CD14-positive monocyte (primary cell): ENCODE measurements around the gene BATF3. TPM values are rescaled to one million over a fixed set of nuclear protein-coding genes. Genes with fewer than 3 reads are reported as not detected.

Source experiments
- DNase-seq, 3 donors: peaks; one replicate each; pipeline ENCODE4 v3.0.0-alpha.2; 2011 to 2022
- H2AFZ ChIP-seq: 2 replicates; pipeline ENCODE4 v1.6.0; 2012; ENCODE audit warnings: mild to moderate bottlenecking, low read depth, low read length, inconsistent platforms; ENCODE audit not compliant: insufficient read depth, poor library complexity, severe bottlenecking
- H3K27ac ChIP-seq, 2 donors: 1 replicate in 1 of 2; 2 replicates in 1 of 2; pipeline ENCODE4 v1.5.1; 2012 to 2013; ENCODE audit warnings: low read length in 2 of 2, control low read depth in 1 of 2, inconsistent platforms in 1 of 2, low read depth in 1 of 2, mild to moderate bottlenecking in 1 of 2
- H3K27me3 ChIP-seq, 2 donors: one replicate each; pipeline versions ENCODE4 v1.6.0 to v1.6.1; 2011 to 2013; ENCODE audit warnings: low read length in 2 of 2; ENCODE audit not compliant: control insufficient read depth in 2 of 2, insufficient read depth in 2 of 2
- H3K36me3 ChIP-seq, 2 donors: replicated peaks in 1 of 2; 1 replicate in 1 of 2; 2 replicates in 1 of 2; pipeline versions ENCODE4 v1.5.1 to v1.6.1; 2012 to 2013; ENCODE audit warnings: low read length in 2 of 2, control low read depth in 1 of 2, inconsistent platforms in 1 of 2, mild to moderate bottlenecking in 1 of 2; ENCODE audit not compliant: insufficient read depth in 2 of 2, control insufficient read depth in 1 of 2
- H3K4me1 ChIP-seq, 2 donors: 1 replicate in 1 of 2; 2 replicates in 1 of 2; pipeline versions ENCODE4 v1.5.1 to v1.6.1; 2012 to 2013; ENCODE audit warnings: low read length in 2 of 2, control low read depth in 1 of 2, inconsistent platforms in 1 of 2, mild to moderate bottlenecking in 1 of 2, moderate library complexity in 1 of 2; ENCODE audit not compliant: insufficient read depth in 2 of 2, control insufficient read depth in 1 of 2
- H3K4me2 ChIP-seq: replicated peaks from 2 replicates; pipeline ENCODE3; 2012; ENCODE audit warnings: low read length, moderate library complexity, mild to moderate bottlenecking; ENCODE audit not compliant: poor library complexity, severe bottlenecking; ENCODE audit errors: extremely low read depth
- H3K4me3 ChIP-seq, 3 experiments: fragments of 200-600 bp in 1 of 3; sonication (generic) in 1 of 3; replicated peaks in 1 of 3; 1 replicate in 2 of 3; 2 replicates in 1 of 3; pipeline ENCODE4 v1.5.1; 2011 to 2013; ENCODE audit warnings: low read length in 3 of 3, mild to moderate bottlenecking in 3 of 3, control low read depth in 2 of 3, low read depth in 2 of 3, inconsistent platforms in 1 of 3, moderate library complexity in 1 of 3
- H3K79me2 ChIP-seq: 2 replicates; pipeline ENCODE4 v1.6.0; 2012; ENCODE audit warnings: mild to moderate bottlenecking, control low read depth, inconsistent platforms, low read length, moderate library complexity; ENCODE audit not compliant: insufficient read depth
- H3K9ac ChIP-seq: 2 replicates; pipeline ENCODE4 v1.6.0; 2017; ENCODE audit warnings: low read length, mild to moderate bottlenecking; ENCODE audit not compliant: insufficient read depth, poor library complexity, severe bottlenecking
- H3K9me3 ChIP-seq, 2 donors: replicated peaks in 1 of 2; 1 replicate in 1 of 2; 2 replicates in 1 of 2; pipeline versions ENCODE4 v1.5.1 to v1.6.1; 2012 to 2013; ENCODE audit warnings: low read length in 2 of 2, control low read depth in 1 of 2; ENCODE audit not compliant: control insufficient read depth in 1 of 2, insufficient read depth in 1 of 2
- H4K20me1 ChIP-seq: 2 replicates; pipeline ENCODE4 v1.6.0; 2012; ENCODE audit warnings: mild to moderate bottlenecking, low read length, control low read depth, moderate library complexity; ENCODE audit not compliant: insufficient read depth
- H3K27ac Mint-ChIP-seq, 7 donors: one replicate each; pipeline ENCODE4 v1.8.0; 2020; ENCODE audit warnings: mild to moderate bottlenecking in 7 of 7, mixed read lengths in 7 of 7, moderate library complexity in 6 of 7, inconsistent platforms in 2 of 7
- H3K27me3 Mint-ChIP-seq, 3 donors: one replicate each; pipeline ENCODE4 v1.8.0; 2021 to 2022; ENCODE audit warnings: low read depth in 3 of 3, mild to moderate bottlenecking in 3 of 3, mixed read lengths in 3 of 3, moderate library complexity in 3 of 3, inconsistent platforms in 1 of 3
- H3K36me3 Mint-ChIP-seq, 2 donors: one replicate each; pipeline ENCODE4 v1.8.0; 2020; ENCODE audit warnings: mixed read lengths in 2 of 2, inconsistent platforms in 1 of 2, mild to moderate bottlenecking in 1 of 2
- H3K4me1 Mint-ChIP-seq: one replicate; pipeline ENCODE4 v1.8.0; 2020; ENCODE audit warnings: mild to moderate bottlenecking, mixed read lengths
- H3K4me3 Mint-ChIP-seq, 2 donors: one replicate each; pipeline ENCODE4 v1.8.0; 2020; ENCODE audit warnings: mild to moderate bottlenecking in 2 of 2, mixed read lengths in 2 of 2, moderate library complexity in 1 of 2
- H3K9me3 Mint-ChIP-seq, 7 donors: one replicate each; pipeline ENCODE4 v1.8.0; 2020 to 2022; ENCODE audit warnings: mixed read lengths in 7 of 7, mild to moderate bottlenecking in 6 of 7, moderate library complexity in 6 of 7, inconsistent platforms in 2 of 7
- WGBS: methylation state at CpG from one replicate; pipeline ENCODE4 v1.1.5; 2013; ENCODE audit warnings: missing lambda C conversion rate; ENCODE audit not compliant: insufficient coverage; 5-methylcytosine and 5-hydroxymethylcytosine counted together
- intact Hi-C, 2 donors: fragments of 100-400 bp; cut with micrococcal nuclease; formaldehyde crosslinking; loops; one replicate each; pipeline versions ENCODE4 v1.15.0 to v1.15.1; 2023
- polyA plus RNA-seq, 3 donors: library from polyadenylated mRNA; depleted of rRNA in 1 of 3; unstranded in 2 of 3; stranded (reverse) in 1 of 3; fragments of 300-500 nt in 2 of 3; fragments of >200 nt in 1 of 3; fragmentation: Illumina TruSeq in 2 of 3; gene quantifications; 1 replicate in 2 of 3; 2 replicates in 1 of 3; pipeline ENCODE4 v1.2.3, GENCODE V29; 2012 to 2021
- TF ChIP-seq, protein P1 (sequence below): fragments of 200-600 bp; IDR thresholded peaks from one replicate; pipeline ENCODE4 v1.8.0; 2022; ENCODE audit warnings: antibody characterized with exemption, mild to moderate bottlenecking

Gene BATF3
- polyA plus RNA-seq, 3 donors: 9.3 to 34.7 (median 15.1) TPM

DNA sequence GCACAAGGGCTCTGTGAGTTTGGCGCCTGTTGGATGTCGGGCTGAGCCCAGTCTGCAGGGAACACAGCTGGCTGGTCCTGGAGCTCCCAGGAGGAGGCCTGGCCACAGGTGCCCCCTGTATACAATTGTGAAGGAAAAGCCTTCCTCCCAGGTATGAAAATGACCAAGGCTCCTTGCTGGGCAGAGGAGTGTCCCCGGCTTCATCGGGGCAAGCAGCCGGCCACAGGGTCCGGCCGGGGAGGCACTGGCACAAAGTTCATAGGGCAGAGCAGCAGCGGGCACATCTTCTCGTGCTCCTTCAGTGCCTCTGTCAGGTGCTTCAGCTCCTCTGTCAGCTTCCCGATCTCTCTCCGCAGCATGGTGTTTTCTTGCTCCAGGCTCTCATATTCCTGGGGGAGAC, 13.0 kb downstream of the BATF3 start:
- Mint-ChIP-seq H3K4me3 (no peak overlapping the region), H3K27ac (no peak overlapping the region), H3K36me3 (peaks cover 3 to 10% of the 10 kb centered on the region in 2 donors), H3K4me1 (peaks cover 51% of the 10 kb centered on the region), H3K27me3 (peaks cover 0 to 3% (median under 1%) of the 10 kb centered on the region in 3 donors), H3K9me3 (no peaks in the 10 kb centered on the region)
- H3K4me3 ChIP-seq: no peak overlapping the region
- intact Hi-C loops: no loop called here
- no peak overlapping the region for H3K9ac ChIP-seq
- no peaks in the 10 kb centered on the region for H3K36me3 ChIP-seq
- no peaks in the 10 kb centered on the region for H3K27me3 ChIP-seq
- WGBS: 100% methylated on average over 9 of the region's 11 CpGs
- H4K20me1 ChIP-seq: no peaks in the 10 kb centered on the region
- H3K27ac ChIP-seq: no peak overlapping the region
- TF ChIP-seq, protein P1, sequence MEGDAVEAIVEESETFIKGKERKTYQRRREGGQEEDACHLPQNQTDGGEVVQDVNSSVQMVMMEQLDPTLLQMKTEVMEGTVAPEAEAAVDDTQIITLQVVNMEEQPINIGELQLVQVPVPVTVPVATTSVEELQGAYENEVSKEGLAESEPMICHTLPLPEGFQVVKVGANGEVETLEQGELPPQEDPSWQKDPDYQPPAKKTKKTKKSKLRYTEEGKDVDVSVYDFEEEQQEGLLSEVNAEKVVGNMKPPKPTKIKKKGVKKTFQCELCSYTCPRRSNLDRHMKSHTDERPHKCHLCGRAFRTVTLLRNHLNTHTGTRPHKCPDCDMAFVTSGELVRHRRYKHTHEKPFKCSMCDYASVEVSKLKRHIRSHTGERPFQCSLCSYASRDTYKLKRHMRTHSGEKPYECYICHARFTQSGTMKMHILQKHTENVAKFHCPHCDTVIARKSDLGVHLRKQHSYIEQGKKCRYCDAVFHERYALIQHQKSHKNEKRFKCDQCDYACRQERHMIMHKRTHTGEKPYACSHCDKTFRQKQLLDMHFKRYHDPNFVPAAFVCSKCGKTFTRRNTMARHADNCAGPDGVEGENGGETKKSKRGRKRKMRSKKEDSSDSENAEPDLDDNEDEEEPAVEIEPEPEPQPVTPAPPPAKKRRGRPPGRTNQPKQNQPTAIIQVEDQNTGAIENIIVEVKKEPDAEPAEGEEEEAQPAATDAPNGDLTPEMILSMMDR: no peak
- no peak overlapping the region for H3K4me2 ChIP-seq
- H2AFZ ChIP-seq: no peak overlapping the region
- H3K4me1 ChIP-seq: peaks cover 45 to 47% of the 10 kb centered on the region in 2 donors
- H3K9me3 ChIP-seq: no peaks in the 10 kb centered on the region
- no peaks in the 10 kb centered on the region for H3K79me2 ChIP-seq
- no peak for DNase-seq

DNA sequence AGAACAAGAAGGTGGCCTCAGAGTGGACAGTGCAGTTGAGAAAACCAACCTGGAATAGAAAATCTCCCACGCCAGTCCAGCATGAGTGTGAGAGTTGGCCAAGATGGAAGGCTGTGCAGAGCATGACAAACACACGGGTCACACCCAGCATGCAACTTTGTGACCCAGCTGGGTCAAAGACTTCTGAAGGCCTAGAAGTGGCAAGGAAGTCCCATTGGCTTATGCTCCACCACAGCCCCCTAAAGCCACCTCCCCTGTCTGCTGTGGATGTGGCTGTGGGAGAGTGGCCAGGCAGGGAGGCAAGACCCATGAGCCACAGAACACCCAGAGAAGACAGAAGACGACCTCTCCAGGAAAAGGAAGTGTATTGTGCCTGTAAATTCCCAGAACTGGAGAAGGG, 13.6 kb downstream of the BATF3 start:
- Mint-ChIP-seq H3K9me3 (no peaks in the 10 kb centered on the region), H3K36me3 (peaks cover 4 to 12% of the 10 kb centered on the region in 2 donors), H3K27ac (peak overlapping the region in 6 of 7 donors; percentile 12 to 97 (median 48)), H3K4me3 (no peak overlapping the region), H3K4me1 (peaks cover 53% of the 10 kb centered on the region), H3K27me3 (peaks cover 0 to 3% (median 0%) of the 10 kb centered on the region in 3 donors)
- WGBS: 90% methylated on average over 2 of the region's 3 CpGs
- no peak overlapping the region for H2AFZ ChIP-seq
- H3K27ac ChIP-seq: peak overlapping the region in 1 of 2 donors; percentile 50
- H4K20me1 ChIP-seq: no peaks in the 10 kb centered on the region
- DNase-seq: peak in 1 of 3 donors; percentile 26
- intact Hi-C loops: no loop called here
- H3K4me1 ChIP-seq: peaks cover 50 to 52% of the 10 kb centered on the region in 2 donors
- TF ChIP-seq, protein P1: no peak
- H3K4me2 ChIP-seq: no peak overlapping the region
- H3K9ac ChIP-seq: no peak overlapping the region
- H3K36me3 ChIP-seq: no peaks in the 10 kb centered on the region
- H3K9me3 ChIP-seq: no peaks in the 10 kb centered on the region
- no peaks in the 10 kb centered on the region for H3K27me3 ChIP-seq
- H3K79me2 ChIP-seq: no peaks in the 10 kb centered on the region
- H3K4me3 ChIP-seq: no peak overlapping the region
